ENCODE measurements around the gene SLC66A2. TPM values are rescaled to one million over a fixed set of nuclear protein-coding genes. Genes with fewer than 3 reads are reported as not detected.

The SLC66A2 gene
- total and polyA plus RNA-seq, 2 donors (not counting 1 experiment from before 2014, with no cell fraction given): 44.4 to 45.1 TPM

DNA sequence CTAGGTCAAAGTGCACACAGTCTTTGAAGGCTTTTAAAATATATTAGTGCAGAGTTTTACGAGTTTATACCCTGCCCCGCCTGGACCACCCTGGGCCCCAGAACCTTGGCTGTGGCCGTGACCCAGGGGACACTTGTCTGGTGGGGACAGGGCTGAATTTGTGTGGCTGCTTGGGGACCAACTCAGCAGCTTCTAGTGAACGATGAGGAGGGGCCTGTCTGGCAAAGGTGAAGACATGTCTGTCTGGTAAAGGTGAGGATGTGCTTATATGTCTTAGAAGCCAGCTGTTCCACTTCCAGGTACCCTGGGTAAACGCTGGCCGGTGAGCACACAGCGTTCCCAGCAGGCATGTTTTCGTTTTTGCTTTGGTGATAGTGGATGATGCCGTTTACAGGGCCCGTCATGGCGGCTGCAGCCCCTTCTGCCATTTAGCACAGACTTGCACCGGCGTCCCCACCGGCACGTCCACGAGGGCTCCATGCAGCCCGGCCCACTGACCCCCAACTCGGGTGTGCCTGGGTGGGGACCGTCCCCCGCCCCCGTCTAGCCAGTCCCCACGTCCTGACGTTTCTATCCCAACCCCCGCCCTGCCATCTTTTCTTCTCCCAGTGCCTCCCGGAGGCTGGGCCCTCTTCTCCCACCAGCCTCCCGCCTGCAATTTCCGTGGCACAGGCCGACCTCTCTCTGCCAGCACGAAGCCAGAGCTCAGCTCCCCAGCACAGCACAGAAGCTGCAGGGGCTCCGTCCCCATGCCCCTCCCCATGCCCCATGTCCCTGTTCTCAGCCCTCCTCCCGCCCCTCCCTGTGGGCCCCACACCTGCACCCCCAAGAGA is 67.8 kb downstream of the SLC66A2 start:
- Mint-ChIP-seq H3K27ac (no peak overlapping the region), H3K27me3 (no peaks in the 10 kb centered on the region), H3K4me3 (no peak overlapping the region), H3K9me3 (ENCODE audit: insufficient read depth) (peaks cover 3% of the 10 kb centered on the region), H3K4me1 (no peaks in the 10 kb centered on the region)
- Histone ChIP-seq H3K9ac (ENCODE audit: low read length) (no peak overlapping the region), H3K27me3 (replicated peaks in 1 of 4; ENCODE audit: control extremely low read depth in 1 of 4, control insufficient read depth in 3 of 4, insufficient read depth in 4 of 4, low read length in 3 of 4) (no peaks in the 10 kb centered on the region), H3K4me1 (ENCODE audit: control insufficient read depth in 2 of 2, insufficient read depth in 2 of 2, low read length in 2 of 2) (no peaks in the 10 kb centered on the region), H3K79me2 (ENCODE audit: control insufficient read depth, insufficient read depth, low read length) (no peaks in the 10 kb centered on the region), H3K4me3 (ENCODE audit: control extremely low read depth in 1 of 5, extremely low read depth in 1 of 5, insufficient read depth in 1 of 5, low read depth in 2 of 5, low read length in 4 of 5) (no peak overlapping the region), H4K20me1 (ENCODE audit: control insufficient read depth, insufficient read depth, low read length, poor library complexity, severe bottlenecking) (no peaks in the 10 kb centered on the region), H3K4me2 (replicated peaks; ENCODE audit: low read depth, low read length, poor library complexity, severe bottlenecking) (no peak overlapping the region), H3K36me3 (replicated peaks in 1 of 2; ENCODE audit: control extremely low read depth in 1 of 2, control insufficient read depth in 1 of 2, extremely low read depth in 1 of 2, insufficient read depth in 2 of 2, low read length in 1 of 2) (no peaks in the 10 kb centered on the region), H2AFZ (ENCODE audit: insufficient read depth, low read depth, low read length, poor library complexity, severe bottlenecking) (no peak overlapping the region), H3K9me3 (ENCODE audit: control extremely low read depth in 1 of 3, control insufficient read depth in 2 of 3, insufficient read depth in 1 of 3, low read length in 2 of 3) (peaks cover 0 to 44% (median 3%) of the 10 kb centered on the region in 3 donors), H3K27ac (ENCODE audit: low read length in 2 of 2) (no peak overlapping the region)
- intact Hi-C loops (cut with micrococcal nuclease): no loop called here
- 93% methylated on average over 27 of the region's 31 CpGs for WGBS (ENCODE audit: insufficient coverage)
- TF ChIP-seq, protein P1, sequence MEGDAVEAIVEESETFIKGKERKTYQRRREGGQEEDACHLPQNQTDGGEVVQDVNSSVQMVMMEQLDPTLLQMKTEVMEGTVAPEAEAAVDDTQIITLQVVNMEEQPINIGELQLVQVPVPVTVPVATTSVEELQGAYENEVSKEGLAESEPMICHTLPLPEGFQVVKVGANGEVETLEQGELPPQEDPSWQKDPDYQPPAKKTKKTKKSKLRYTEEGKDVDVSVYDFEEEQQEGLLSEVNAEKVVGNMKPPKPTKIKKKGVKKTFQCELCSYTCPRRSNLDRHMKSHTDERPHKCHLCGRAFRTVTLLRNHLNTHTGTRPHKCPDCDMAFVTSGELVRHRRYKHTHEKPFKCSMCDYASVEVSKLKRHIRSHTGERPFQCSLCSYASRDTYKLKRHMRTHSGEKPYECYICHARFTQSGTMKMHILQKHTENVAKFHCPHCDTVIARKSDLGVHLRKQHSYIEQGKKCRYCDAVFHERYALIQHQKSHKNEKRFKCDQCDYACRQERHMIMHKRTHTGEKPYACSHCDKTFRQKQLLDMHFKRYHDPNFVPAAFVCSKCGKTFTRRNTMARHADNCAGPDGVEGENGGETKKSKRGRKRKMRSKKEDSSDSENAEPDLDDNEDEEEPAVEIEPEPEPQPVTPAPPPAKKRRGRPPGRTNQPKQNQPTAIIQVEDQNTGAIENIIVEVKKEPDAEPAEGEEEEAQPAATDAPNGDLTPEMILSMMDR (IDR thresholded peaks at IDR 0.05): no peak
- no peak for TF ChIP-seq EZH2 (IDR thresholded peaks at IDR 0.05; ENCODE audit: borderline replicate concordance, insufficient read depth, low read depth, low read length, poor library complexity, severe bottlenecking)
- ATAC-seq (ENCODE audit: low read depth): no peak
- DNase-seq: no peak
- CTCF ChIA-PET: no interaction called here
- POLR2A ChIA-PET: no interaction called here

DNA sequence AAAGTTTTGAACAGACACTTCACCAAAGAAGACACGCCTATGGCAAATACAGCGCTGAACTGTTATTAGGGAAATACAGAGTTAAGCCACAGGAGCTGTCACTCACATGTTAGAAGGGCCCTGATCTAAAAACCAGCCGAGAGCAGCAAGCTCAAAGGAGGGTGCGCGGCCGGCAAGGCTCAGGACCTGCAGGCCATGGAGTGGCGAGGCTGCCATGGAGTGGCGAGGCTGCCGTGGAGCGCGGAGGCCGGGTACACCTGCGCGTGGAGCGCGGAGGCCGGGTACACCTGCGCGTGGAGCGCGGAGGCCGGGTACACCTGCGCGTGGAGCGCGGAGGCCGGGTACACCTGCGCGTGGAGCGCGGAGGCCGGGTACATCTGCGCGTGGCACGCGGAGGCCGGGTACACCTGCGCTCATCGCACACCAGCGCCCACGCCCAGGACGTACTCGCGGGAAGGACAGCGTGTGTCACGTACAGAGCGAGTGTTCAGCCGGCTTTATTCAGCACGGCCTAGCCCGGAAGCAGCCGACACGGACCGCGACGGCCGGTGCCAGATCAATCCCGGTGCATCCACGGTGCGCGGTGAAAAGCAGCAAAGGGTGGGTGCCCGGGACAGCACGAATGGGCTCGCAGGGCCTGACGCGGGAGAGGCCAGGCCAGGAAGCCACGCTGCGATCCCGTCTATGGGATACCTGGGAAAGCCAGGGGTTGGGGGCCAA is 68.8 kb downstream of the SLC66A2 start:
- no peaks in the 10 kb centered on the region for H4K20me1 ChIP-seq (ENCODE audit: control insufficient read depth, insufficient read depth, low read length, poor library complexity, severe bottlenecking)
- H3K79me2 ChIP-seq (ENCODE audit: control insufficient read depth, insufficient read depth, low read length): no peaks in the 10 kb centered on the region
- no peak overlapping the region for H2AFZ ChIP-seq (ENCODE audit: insufficient read depth, low read depth, low read length, poor library complexity, severe bottlenecking)
- ATAC-seq (ENCODE audit: low read depth): no peak
- H3K9me3 Mint-ChIP-seq (ENCODE audit: insufficient read depth): peaks cover 3% of the 10 kb centered on the region
- intact Hi-C loops (cut with micrococcal nuclease): no loop called here
- 97% methylated on average over 68 of the region's 68 CpGs for WGBS (ENCODE audit: insufficient coverage)
- H3K4me3 ChIP-seq (ENCODE audit: control extremely low read depth in 1 of 5, extremely low read depth in 1 of 5, insufficient read depth in 1 of 5, low read depth in 2 of 5, low read length in 4 of 5): no peak overlapping the region
- H3K4me1 ChIP-seq (ENCODE audit: control insufficient read depth in 2 of 2, insufficient read depth in 2 of 2, low read length in 2 of 2): no peaks in the 10 kb centered on the region
- H3K9ac ChIP-seq (ENCODE audit: low read length): no peak overlapping the region
- no peaks in the 10 kb centered on the region for H3K36me3 ChIP-seq (replicated peaks in 1 of 2; ENCODE audit: control extremely low read depth in 1 of 2, control insufficient read depth in 1 of 2, extremely low read depth in 1 of 2, insufficient read depth in 2 of 2, low read length in 1 of 2)
- TF ChIP-seq, protein P1 (IDR thresholded peaks at IDR 0.05): no peak
- TF ChIP-seq EZH2 (IDR thresholded peaks at IDR 0.05; ENCODE audit: borderline replicate concordance, insufficient read depth, low read depth, low read length, poor library complexity, severe bottlenecking): no peak
- H3K4me1 Mint-ChIP-seq: no peaks in the 10 kb centered on the region
- DNase-seq: no peak
- ChIA-PET CTCF (no interaction called here), POLR2A (no interaction called here)
- no peaks in the 10 kb centered on the region for H3K27me3 Mint-ChIP-seq
- peaks cover 0 to 40% (median 3%) of the 10 kb centered on the region in 3 donors for H3K9me3 ChIP-seq (ENCODE audit: control extremely low read depth in 1 of 3, control insufficient read depth in 2 of 3, insufficient read depth in 1 of 3, low read length in 2 of 3)
- no peak overlapping the region for H3K4me2 ChIP-seq (replicated peaks; ENCODE audit: low read depth, low read length, poor library complexity, severe bottlenecking)
- no peak overlapping the region for H3K27ac ChIP-seq (ENCODE audit: low read length in 2 of 2)
- no peak overlapping the region for H3K4me3 Mint-ChIP-seq
- H3K27me3 ChIP-seq (replicated peaks in 1 of 4; ENCODE audit: control extremely low read depth in 1 of 4, control insufficient read depth in 3 of 4, insufficient read depth in 4 of 4, low read length in 3 of 4): no peaks in the 10 kb centered on the region
- H3K27ac Mint-ChIP-seq: no peak overlapping the region

Measured in B cell (primary cell).